ENCODE data around the gene TUT1. TPM values are rescaled to one million over a fixed set of nuclear protein-coding genes. Genes with fewer than 3 reads are reported as not detected.
A peak's percentile ranks its signal among the peaks of the same experiment; 100 is the strongest.

TUT1 gene
- total RNA-seq, 6 experiments from 2014 or later, result 14.6 to 18.0 (median 16.9) TPM

DNA sequence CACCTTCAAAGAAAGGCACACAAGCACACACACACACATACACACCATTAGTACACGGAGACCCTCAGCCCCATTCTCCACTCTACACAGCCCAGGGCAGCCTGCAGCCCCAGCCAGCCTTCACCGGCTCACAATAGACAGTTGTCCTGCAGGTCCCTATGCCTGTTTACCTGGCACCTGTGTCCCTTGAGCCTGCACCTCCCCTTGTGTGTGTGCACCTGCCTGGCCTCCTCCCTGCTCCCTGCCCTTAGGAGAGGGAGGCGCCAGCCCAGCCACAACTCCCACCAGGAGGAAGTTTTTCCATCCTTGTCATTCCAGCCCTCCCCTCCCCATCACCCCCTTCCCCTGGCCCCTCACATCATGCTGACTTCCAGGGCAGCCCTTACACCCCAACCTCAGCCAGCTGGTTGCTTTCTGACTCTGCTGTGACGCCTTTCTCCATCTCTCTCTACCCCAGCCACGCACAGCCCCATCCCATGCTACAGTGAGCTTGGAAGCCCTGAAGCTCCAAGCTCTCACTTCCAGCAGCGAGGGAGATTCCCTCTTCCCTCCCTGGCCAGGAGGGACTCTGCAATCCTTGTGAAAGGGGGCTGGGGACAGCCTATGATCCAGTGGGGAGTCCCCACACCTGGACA lies 49.1 kb downstream of the TUT1 start:
- Mint-ChIP-seq H3K27me3 (ENCODE audit: insufficient read depth) (peaks cover 12% of the 10 kb centered on the region), H3K9me3 (no peaks in the 10 kb centered on the region), H3K27ac (peak overlapping the region; percentile 86), H3K4me3 (peak overlapping the region; percentile 98), H3K36me3 (ENCODE audit: low read depth) (peaks cover 43% of the 10 kb centered on the region), H3K4me1 (ENCODE audit: low read depth) (peaks cover 57% of the 10 kb centered on the region)
- DNase-seq, result no peak
- TF ChIP-seq, protein P1, sequence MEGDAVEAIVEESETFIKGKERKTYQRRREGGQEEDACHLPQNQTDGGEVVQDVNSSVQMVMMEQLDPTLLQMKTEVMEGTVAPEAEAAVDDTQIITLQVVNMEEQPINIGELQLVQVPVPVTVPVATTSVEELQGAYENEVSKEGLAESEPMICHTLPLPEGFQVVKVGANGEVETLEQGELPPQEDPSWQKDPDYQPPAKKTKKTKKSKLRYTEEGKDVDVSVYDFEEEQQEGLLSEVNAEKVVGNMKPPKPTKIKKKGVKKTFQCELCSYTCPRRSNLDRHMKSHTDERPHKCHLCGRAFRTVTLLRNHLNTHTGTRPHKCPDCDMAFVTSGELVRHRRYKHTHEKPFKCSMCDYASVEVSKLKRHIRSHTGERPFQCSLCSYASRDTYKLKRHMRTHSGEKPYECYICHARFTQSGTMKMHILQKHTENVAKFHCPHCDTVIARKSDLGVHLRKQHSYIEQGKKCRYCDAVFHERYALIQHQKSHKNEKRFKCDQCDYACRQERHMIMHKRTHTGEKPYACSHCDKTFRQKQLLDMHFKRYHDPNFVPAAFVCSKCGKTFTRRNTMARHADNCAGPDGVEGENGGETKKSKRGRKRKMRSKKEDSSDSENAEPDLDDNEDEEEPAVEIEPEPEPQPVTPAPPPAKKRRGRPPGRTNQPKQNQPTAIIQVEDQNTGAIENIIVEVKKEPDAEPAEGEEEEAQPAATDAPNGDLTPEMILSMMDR (IDR thresholded peaks at IDR 0.05), result no peak

GRCh38 chr11:62540804-62541701 lies 50.3 kb downstream of the TUT1 start:
- Mint-ChIP-seq H3K36me3 (ENCODE audit: low read depth) (peaks cover 47% of the 10 kb centered on the region), H3K4me3 (peak overlapping the region; percentile 98), H3K4me1 (ENCODE audit: low read depth) (peaks cover 65% of the 10 kb centered on the region), H3K9me3 (no peaks in the 10 kb centered on the region), H3K27ac (peak overlapping the region; percentile 86), H3K27me3 (ENCODE audit: insufficient read depth) (peaks cover 13% of the 10 kb centered on the region)
- TF ChIP-seq, protein P1 (IDR thresholded peaks at IDR 0.05), result no peak
- DNase-seq, result no peak

- peak; percentile 91 for DNase-seq
- Mint-ChIP-seq H3K9me3 (no peaks in the 10 kb centered on the region), H3K4me3 (peak overlapping the region; percentile 98), H3K27ac (peak overlapping the region; percentile 86), H3K36me3 (ENCODE audit: low read depth) (peaks cover 42% of the 10 kb centered on the region), H3K27me3 (ENCODE audit: insufficient read depth) (peaks cover 11% of the 10 kb centered on the region), H3K4me1 (ENCODE audit: low read depth) (peaks cover 71% of the 10 kb centered on the region)
- TF ChIP-seq, protein P1 (IDR thresholded peaks at IDR 0.05), result no peak
These were observed 51.9 kb downstream of the TUT1 start for GRCh38 chr11:62539238-62539925.

- peaks cover 71% of the 10 kb centered on the region for H3K4me1 Mint-ChIP-seq (ENCODE audit: low read depth)
- peaks cover 17% of the 10 kb centered on the region for H3K27me3 Mint-ChIP-seq (ENCODE audit: insufficient read depth)
- peaks cover 40% of the 10 kb centered on the region for H3K36me3 Mint-ChIP-seq (ENCODE audit: low read depth)
- peak overlapping the region; percentile 98 for H3K4me3 Mint-ChIP-seq
- no peaks in the 10 kb centered on the region for H3K9me3 Mint-ChIP-seq
- peak overlapping the region; percentile 75 for H3K27ac Mint-ChIP-seq
- DNase-seq, result no peak
- TF ChIP-seq, protein P1 (IDR thresholded peaks at IDR 0.05), result no peak
These were observed 52.7 kb downstream of the TUT1 start for GRCh38 chr11:62538470-62539237.
